ENCODE measurements around the gene BICC1.
A peak's percentile ranks its signal among the peaks of the same experiment; 100 is the strongest.
"Not testable (repeated sequence)": the region's sequence is repeated elsewhere in the genome, so short reads cannot be mapped to it uniquely, and the experiment has no call there.

BICC1 gene

GRCh38 chr10:58565271-58565670 is 52.6 kb downstream of the BICC1 start:
- DNase-seq (ENCODE audit: low spot score) = peak; percentile 54

GRCh38 chr10:58567652-58568051 is 55.0 kb downstream of the BICC1 start:
- DNase-seq (ENCODE audit: low spot score) = no peak

- DNase-seq (ENCODE audit: low spot score) = no peak
These were observed 55.8 kb downstream of the BICC1 start for GRCh38 chr10:58568428-58568935.

GRCh38 chr10:58570307-58570723 is 57.6 kb downstream of the BICC1 start:
- DNase-seq (ENCODE audit: low spot score) = no peak

- DNase-seq (ENCODE audit: low spot score) = no peak
These were observed 58.3 kb downstream of the BICC1 start for GRCh38 chr10:58570979-58571378.

GRCh38 chr10:58573144-58573543 is 60.5 kb downstream of the BICC1 start:
- DNase-seq (ENCODE audit: low spot score) = no peak

GRCh38 chr10:58574058-58574457 is 61.4 kb downstream of the BICC1 start:
- no peak for DNase-seq (ENCODE audit: low spot score)

- DNase-seq (ENCODE audit: low spot score) = no peak
These were observed 62.8 kb downstream of the BICC1 start for GRCh38 chr10:58575491-58575890.

GRCh38 chr10:58576751-58577436 is 64.2 kb downstream of the BICC1 start:
- no peak for DNase-seq (ENCODE audit: low spot score)

- no peak for DNase-seq (ENCODE audit: low spot score)
These were observed 64.7 kb downstream of the BICC1 start for GRCh38 chr10:58577437-58577777.

- DNase-seq (ENCODE audit: low spot score) = no peak
These were observed 65.7 kb downstream of the BICC1 start for GRCh38 chr10:58578366-58578765.

- no peak for DNase-seq (ENCODE audit: low spot score)
These were observed 66.5 kb downstream of the BICC1 start for GRCh38 chr10:58579011-58579655.

- DNase-seq (ENCODE audit: low spot score) = no peak
These were observed 69.4 kb downstream of the BICC1 start for GRCh38 chr10:58582045-58582444.

- no peak for DNase-seq (ENCODE audit: low spot score)
These were observed 72.8 kb downstream of the BICC1 start for GRCh38 chr10:58585435-58585834.

GRCh38 chr10:58586282-58587245 is 73.9 kb downstream of the BICC1 start:
- no peak for DNase-seq (ENCODE audit: low spot score)

GRCh38 chr10:58587676-58588075 is 75.0 kb downstream of the BICC1 start:
- DNase-seq (ENCODE audit: low spot score) = no peak

- no peak for DNase-seq (ENCODE audit: low spot score)
These were observed 76.1 kb downstream of the BICC1 start for GRCh38 chr10:58588673-58589265.

GRCh38 chr10:58590152-58590840 is 77.6 kb downstream of the BICC1 start:
- DNase-seq (ENCODE audit: low spot score) = no peak

- no peak for DNase-seq (ENCODE audit: low spot score)
These were observed 78.3 kb downstream of the BICC1 start for GRCh38 chr10:58590924-58591323.

GRCh38 chr10:58593008-58593407 is 80.3 kb downstream of the BICC1 start:
- DNase-seq (ENCODE audit: low spot score) = no peak

GRCh38 chr10:58597211-58597610 is 84.5 kb downstream of the BICC1 start:
- not testable (repeated sequence) for DNase-seq (ENCODE audit: low spot score)
